ENCODE results near the gene ERICH2.

The ERICH2 gene

GRCh38 chr2:170842785-170843184 is 72.6 kb downstream of the ERICH2 start:
- no peak for DNase-seq (ENCODE audit: low spot score)

- DNase-seq (ENCODE audit: low spot score), result no peak
Observed at GRCh38 chr2:170843656-170844055, 73.5 kb downstream of the ERICH2 start.

GRCh38 chr2:170845343-170845742 is 75.2 kb downstream of the ERICH2 start:
- no peak for DNase-seq (ENCODE audit: low spot score)

- no peak for DNase-seq (ENCODE audit: low spot score)
Observed at GRCh38 chr2:170846314-170846713, 76.1 kb downstream of the ERICH2 start.

- DNase-seq (ENCODE audit: low spot score), result no peak
Observed at GRCh38 chr2:170847716-170848115, 77.5 kb downstream of the ERICH2 start.

Small RNAs within 50 kb of the gene (small RNA-seq; reads per million reads assigned to genes)
- gene RF00019, result 0 reads per million in 2 experiments
